Bronchus fibroblast of lung (primary cell): ENCODE data around the gene STIMATE. TPM values are rescaled to one million over a fixed set of nuclear protein-coding genes. Genes with fewer than 3 reads are reported as not detected.

Experiments used
- total RNA-seq: library from RNA; depleted of rRNA; stranded (reverse); fragments of >200 nt; gene quantifications from 2 replicates; pipeline ENCODE4 v1.2.3, GENCODE V29; 2015

Gene STIMATE
- total RNA-seq, result 11.3 and 13.8 TPM in 2 replicates

DNA sequence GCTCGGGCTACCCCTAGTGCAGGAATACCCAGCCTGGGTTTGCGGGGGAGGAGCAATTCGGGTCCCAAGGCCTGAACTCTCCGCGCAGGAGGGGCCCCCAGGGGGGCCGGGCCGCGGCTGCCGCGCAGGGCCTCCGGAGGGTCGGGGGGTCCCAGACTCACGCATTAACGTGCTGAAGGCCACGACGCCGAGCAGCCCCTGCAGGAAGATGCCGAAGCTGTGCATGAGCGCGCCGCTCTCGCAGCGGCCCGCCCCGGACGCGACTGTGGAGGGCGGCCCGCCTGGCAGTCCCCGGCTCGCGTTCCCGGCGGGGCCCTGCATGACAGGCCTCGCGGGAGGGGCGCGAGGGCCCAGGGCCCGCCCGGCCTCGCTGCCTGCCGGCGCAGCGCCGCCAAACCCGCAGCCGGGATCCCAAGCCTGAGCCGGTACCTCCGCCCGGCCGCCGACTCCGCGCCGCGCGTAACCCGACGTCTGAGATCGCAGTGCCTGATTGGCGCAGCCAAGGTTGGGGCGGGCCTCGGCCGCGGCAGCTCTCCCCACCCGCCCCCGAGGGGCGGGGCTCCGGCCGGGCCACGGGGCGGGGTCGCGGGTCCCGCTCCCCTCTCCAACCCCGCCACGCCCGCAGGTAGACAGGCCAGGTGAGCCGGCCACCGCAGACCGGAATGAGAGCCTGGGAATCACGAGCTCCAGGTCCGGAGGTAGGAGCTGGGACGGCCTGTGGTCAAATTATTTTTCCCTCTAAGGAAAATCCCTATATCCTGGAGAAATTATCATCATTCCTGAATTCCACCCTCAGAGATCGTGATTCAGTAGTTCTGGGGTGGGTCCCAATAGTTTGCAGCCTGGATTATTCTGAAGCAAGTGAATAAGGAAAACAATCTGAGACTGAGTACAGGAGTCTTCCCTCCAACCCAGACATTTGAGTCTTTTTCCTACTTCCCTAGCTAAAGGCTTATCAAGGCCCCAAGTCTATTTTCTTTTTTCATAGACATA is at the start of gene STIMATE:
STIMATE (minus strand) TSS at position 419 of the 993 bp plus-strand sequence; CDS start at position 321, 98 bp downstream.

GRCh38 chr3:52834871-52835501 is 62.4 kb downstream of the STIMATE start, which contains the start of gene MUSTN1:
Gene MUSTN1, minus strand, starts transcription at chr3:52835019. Its CDS starts 71 bp downstream, at chr3:52834948.

DNA sequence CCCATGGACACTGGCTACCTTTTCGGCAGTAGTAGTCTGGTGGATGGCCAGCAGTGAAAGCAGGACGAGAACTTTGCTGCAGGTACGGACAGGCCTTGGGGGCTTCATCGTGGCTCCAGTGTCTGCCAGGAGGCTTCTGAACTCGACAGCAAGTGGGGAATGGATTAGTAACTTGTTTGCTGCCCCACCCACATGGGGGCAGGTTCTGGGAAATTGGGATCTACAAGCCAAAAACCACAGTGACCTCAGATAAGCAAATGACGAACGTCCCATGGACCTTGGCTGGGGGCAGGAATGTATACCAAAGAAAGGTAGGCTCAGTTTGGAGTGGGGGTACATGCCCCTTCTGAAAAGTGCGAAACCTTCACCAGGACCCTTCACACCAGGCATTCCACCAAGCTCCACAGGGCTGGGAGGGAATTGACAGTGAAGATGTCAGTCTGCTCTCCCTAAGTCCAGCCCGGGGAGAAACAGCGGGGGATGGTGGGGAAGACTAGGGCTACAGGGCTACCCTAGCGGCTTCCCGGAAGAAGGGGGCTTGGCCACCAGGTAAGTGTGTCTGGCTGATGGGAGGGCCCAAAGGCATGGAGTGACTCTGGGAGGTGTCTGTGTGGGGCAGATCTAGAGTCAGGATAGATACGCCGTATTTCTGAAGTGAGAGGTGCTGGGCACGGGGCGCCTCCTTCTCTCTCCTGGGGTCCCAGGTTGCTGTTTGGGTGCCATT is 66.7 kb downstream of the STIMATE start, which contains the start of gene ITIH4:
ITIH4 (minus strand) TSS at position 138 of the 724 bp plus-strand sequence; CDS start at position 108, 30 bp downstream.

GRCh38 chr3:52794612-52795099 is 102.7 kb downstream of the STIMATE start, which contains the start of gene ITIH3:
Gene ITIH3, plus strand, starts transcription at chr3:52794796. Its CDS starts 8 bp downstream, at chr3:52794804.

Other genes starting within 250 kb of the STIMATE start
- gene PBRM1, start 211.6 kb downstream of the STIMATE start, total RNA-seq, result 42.2 and 48.6 TPM in 2 replicates
- gene GNL3, start 211.5 kb downstream of the STIMATE start, total RNA-seq, result 73.6 and 87.3 TPM in 2 replicates
- 79.7 and 87.9 TPM in 2 replicates for gene GLT8D1, start 191.8 kb downstream of the STIMATE start, total RNA-seq
- 190 and 202 TPM in 2 replicates for gene SPCS1, start 191.4 kb downstream of the STIMATE start, total RNA-seq
- gene NEK4, start 126.6 kb downstream of the STIMATE start, total RNA-seq, result 13.8 and 14.9 TPM in 2 replicates
- not detected in 2 replicates for gene ITIH1, start 119.9 kb downstream of the STIMATE start, total RNA-seq
- gene ITIH3, start 102.8 kb downstream of the STIMATE start, total RNA-seq, result not detected in 2 replicates
- 0.45 and 0.67 TPM in 2 replicates for gene ITIH4, start 66.9 kb downstream of the STIMATE start, total RNA-seq
- gene MUSTN1, start 62.5 kb downstream of the STIMATE start, total RNA-seq, result not detected in 2 replicates
- gene SFMBT1, start 148.5 kb upstream of the STIMATE start, total RNA-seq, result 2.4 and 9.8 TPM in 2 replicates
- 14.8 and 16.9 TPM in 2 replicates for gene RFT1, start 232.9 kb upstream of the STIMATE start, total RNA-seq